Prostate gland (tissue), 2 donors: ENCODE measurements around the gene KIF26B.

Source experiments
- CTCF ChIP-seq, 4 experiments: fragments of 200-600 bp in 2 of 4; fragments of 450-650 bp in 2 of 4; sonication (generic) in 2 of 4; IDR thresholded peaks; 1 replicate in 3 of 4; 2 replicates in 1 of 4; pipeline ENCODE4 v1.5.1; 2016 to 2019; ENCODE audit warnings: antibody characterized with exemption in 4 of 4, mild to moderate bottlenecking in 2 of 4, moderate library complexity in 2 of 4
- POLR2A ChIP-seq: fragments of 450-650 bp; IDR thresholded peaks from one replicate; pipeline ENCODE4 v1.6.1; 2016; ENCODE audit warnings: antibody characterized with exemption, mild to moderate bottlenecking

GRCh38 chr1:245578308-245578707 is 423.5 kb downstream of the KIF26B start:
- TF ChIP-seq CTCF (IDR thresholded peaks at IDR 0.05) (no peak), POLR2A (no peak)
